NOMO-1 (cell line): ENCODE measurements around the gene IGSF10.
"Not testable (repeated sequence)": the region's sequence is repeated elsewhere in the genome, so short reads cannot be mapped to it uniquely, and the experiment has no call there.

ENCODE experiments used
- DNase-seq, 2 experiments: peaks; one replicate each; lab custom pipeline; 2025; ENCODE audit not compliant: unreplicated experiment in 2 of 2; lab: John Stamatoyannopoulos, UW

Gene IGSF10

GRCh38 chr3:151460774-151461450, at the start of gene IGSF10:
Gene IGSF10 (minus strand): TSS chr3:151461061. CDS start chr3:151458709, 2,352 bp downstream.
- DNase-seq, result no peak

- DNase-seq, result not testable (repeated sequence)
Measured at GRCh38 chr3:151509468-151510135, 48.7 kb upstream of the IGSF10 start.

- DNase-seq, result no peak
Measured at GRCh38 chr3:151504606-151505005, 43.7 kb upstream of the IGSF10 start.

- DNase-seq, result no peak
Measured at GRCh38 chr3:151503074-151503473, 42.2 kb upstream of the IGSF10 start.

GRCh38 chr3:151501923-151502632, 41.2 kb upstream of the IGSF10 start:
- no peak for DNase-seq

GRCh38 chr3:151501171-151501922, 40.5 kb upstream of the IGSF10 start:
- no peak for DNase-seq

- DNase-seq, result no peak
Measured at GRCh38 chr3:151499168-151499567, 38.3 kb upstream of the IGSF10 start.

- DNase-seq, result no peak
Measured at GRCh38 chr3:151491525-151491924, 30.7 kb upstream of the IGSF10 start.

- not testable (repeated sequence) for DNase-seq
Measured at GRCh38 chr3:151487833-151488232, 27.0 kb upstream of the IGSF10 start.

- DNase-seq, result no peak
Measured at GRCh38 chr3:151483961-151484520, 23.2 kb upstream of the IGSF10 start.

- no peak for DNase-seq
Measured at GRCh38 chr3:151483488-151483887, 22.6 kb upstream of the IGSF10 start.

- DNase-seq, result no peak
Measured at GRCh38 chr3:151480492-151480891, 19.6 kb upstream of the IGSF10 start.

GRCh38 chr3:151479452-151479851, 18.6 kb upstream of the IGSF10 start:
- DNase-seq, result no peak

- DNase-seq, result no peak
Measured at GRCh38 chr3:151478335-151478697, 17.5 kb upstream of the IGSF10 start.

GRCh38 chr3:151477591-151478334, 16.9 kb upstream of the IGSF10 start:
- peak in 1 of 2 experiments; percentile 6 for DNase-seq

GRCh38 chr3:151476344-151477018, 15.6 kb upstream of the IGSF10 start:
- DNase-seq, result no peak

- DNase-seq, result peak; percentile 55 to 63
Measured at GRCh38 chr3:151468284-151468917, 7.5 kb upstream of the IGSF10 start.

- DNase-seq, result peak; percentile 62 to 94
Measured at GRCh38 chr3:151467069-151467468, 6.2 kb upstream of the IGSF10 start.

GRCh38 chr3:151462991-151463390, 2.1 kb upstream of the IGSF10 start:
- DNase-seq, result no peak
